Esophagus muscularis mucosa (tissue), 3 donors: ENCODE data around the gene MIB1.

Experiments
- POLR2A ChIP-seq: fragments of 450-650 bp; IDR thresholded peaks from one replicate; pipeline ENCODE4 v1.6.1; 2017; ENCODE audit warnings: antibody characterized with exemption, moderate library complexity, mild to moderate bottlenecking, low read depth
- POLR2AphosphoS5 ChIP-seq, 2 donors: sonication (generic); formaldehyde crosslinking; IDR thresholded peaks; one replicate each; pipeline ENCODE4 v1.6.1; 2017; ENCODE audit warnings: antibody characterized with exemption in 2 of 2
- TF ChIP-seq, protein P1 (sequence below), 3 experiments: fragments of 200-600 bp in 2 of 3; fragments of 450-650 bp in 1 of 3; sonication (generic) in 2 of 3; IDR thresholded peaks; one replicate each; pipeline ENCODE4 v1.5.1; 2017 to 2019; ENCODE audit warnings: antibody characterized with exemption in 3 of 3, mild to moderate bottlenecking in 2 of 3, moderate library complexity in 1 of 3

DNA sequence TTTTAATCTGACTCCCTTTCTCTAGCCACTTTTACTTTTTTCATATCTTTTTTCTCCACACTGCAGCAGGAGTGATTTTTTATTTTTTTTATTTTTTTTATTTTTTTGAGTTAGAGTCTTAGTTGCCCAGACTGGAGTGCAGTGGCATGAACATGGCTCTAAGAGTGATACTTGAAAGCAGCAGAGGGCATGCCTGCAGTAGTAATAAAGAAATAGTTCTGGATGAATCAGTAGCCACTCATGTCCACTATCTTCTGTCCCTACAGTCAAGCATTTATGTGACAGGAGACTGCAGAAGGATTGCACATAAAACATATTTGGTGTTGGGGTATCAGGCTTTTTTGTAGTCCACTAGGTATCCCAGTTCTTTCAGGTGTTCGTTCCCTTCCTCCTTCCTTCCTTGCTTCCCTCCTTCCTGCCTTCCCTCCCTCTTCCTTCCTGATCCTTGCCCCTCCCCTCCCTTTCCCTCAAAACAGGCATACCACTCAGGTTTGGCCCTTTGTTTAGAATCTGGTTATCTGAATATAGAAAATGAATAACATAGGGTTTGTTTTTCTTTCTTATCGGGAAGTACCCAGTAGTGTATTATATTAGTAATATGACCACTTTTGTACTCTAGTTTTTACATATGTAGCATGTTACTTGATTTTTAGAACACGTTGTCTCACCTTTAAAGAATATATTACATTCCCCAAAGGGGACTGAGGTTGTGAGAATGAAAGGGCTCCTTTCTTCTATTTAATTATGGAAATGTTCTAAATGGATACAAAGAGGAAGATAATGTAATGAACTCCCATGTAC is 23.5 kb downstream of the MIB1 start:
- TF ChIP-seq, protein P1, sequence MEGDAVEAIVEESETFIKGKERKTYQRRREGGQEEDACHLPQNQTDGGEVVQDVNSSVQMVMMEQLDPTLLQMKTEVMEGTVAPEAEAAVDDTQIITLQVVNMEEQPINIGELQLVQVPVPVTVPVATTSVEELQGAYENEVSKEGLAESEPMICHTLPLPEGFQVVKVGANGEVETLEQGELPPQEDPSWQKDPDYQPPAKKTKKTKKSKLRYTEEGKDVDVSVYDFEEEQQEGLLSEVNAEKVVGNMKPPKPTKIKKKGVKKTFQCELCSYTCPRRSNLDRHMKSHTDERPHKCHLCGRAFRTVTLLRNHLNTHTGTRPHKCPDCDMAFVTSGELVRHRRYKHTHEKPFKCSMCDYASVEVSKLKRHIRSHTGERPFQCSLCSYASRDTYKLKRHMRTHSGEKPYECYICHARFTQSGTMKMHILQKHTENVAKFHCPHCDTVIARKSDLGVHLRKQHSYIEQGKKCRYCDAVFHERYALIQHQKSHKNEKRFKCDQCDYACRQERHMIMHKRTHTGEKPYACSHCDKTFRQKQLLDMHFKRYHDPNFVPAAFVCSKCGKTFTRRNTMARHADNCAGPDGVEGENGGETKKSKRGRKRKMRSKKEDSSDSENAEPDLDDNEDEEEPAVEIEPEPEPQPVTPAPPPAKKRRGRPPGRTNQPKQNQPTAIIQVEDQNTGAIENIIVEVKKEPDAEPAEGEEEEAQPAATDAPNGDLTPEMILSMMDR (IDR thresholded peaks at IDR 0.05) = no peak
- no peak for TF ChIP-seq POLR2A
- no peak for TF ChIP-seq POLR2AphosphoS5 (IDR thresholded peaks at IDR 0.05)
